HG02759 (cell line): Measurements from ENCODE around the gene ENKD1.

Experiments
- ATAC-seq: cut with Tn5 transposase; IDR thresholded peaks from one replicate; pipeline ENCODE4 v1.9.1; 2021; ENCODE audit warnings: mild to moderate bottlenecking, moderate library complexity; ENCODE audit not compliant: unreplicated experiment

ENKD1 gene

DNA sequence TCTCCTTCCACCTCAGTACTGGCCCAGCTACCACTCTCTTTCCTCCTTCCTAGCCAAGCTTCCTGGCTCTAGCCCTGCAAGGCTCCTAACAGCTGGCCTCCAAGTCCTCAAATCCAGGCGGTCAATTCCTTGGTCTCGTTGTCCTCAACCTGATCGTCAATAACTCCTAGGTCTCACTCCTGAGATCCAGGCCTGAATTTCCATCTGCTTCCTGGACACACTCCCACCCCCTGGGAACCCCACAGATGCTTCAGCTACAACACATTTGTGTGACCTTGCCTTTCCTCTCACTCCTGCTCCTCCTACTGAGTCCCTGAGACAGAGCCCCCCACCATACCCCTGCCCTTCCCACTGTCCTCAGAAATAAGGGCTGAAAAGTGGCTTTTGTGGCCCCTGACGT lies 2.3 kb downstream of the ENKD1 start:
- ATAC-seq: no peak

DNA sequence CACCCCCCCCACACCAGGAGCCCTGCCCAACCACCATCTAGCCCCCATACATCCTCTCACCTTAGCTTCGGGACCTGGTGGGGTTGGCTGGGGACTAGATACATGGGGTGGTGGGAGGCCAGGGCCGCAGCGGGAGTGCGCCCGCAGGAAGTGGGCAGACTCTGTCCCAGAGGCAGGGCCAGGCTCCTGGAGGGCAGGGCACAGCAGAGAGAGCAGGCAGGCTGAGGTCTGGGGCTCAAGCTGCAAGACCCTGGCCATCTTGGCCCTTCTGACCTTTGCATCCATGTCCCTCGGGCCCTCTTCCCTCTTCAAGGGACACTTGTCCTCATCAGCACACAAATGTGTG lies 2.7 kb downstream of the ENKD1 start:
- ATAC-seq: no peak

DNA sequence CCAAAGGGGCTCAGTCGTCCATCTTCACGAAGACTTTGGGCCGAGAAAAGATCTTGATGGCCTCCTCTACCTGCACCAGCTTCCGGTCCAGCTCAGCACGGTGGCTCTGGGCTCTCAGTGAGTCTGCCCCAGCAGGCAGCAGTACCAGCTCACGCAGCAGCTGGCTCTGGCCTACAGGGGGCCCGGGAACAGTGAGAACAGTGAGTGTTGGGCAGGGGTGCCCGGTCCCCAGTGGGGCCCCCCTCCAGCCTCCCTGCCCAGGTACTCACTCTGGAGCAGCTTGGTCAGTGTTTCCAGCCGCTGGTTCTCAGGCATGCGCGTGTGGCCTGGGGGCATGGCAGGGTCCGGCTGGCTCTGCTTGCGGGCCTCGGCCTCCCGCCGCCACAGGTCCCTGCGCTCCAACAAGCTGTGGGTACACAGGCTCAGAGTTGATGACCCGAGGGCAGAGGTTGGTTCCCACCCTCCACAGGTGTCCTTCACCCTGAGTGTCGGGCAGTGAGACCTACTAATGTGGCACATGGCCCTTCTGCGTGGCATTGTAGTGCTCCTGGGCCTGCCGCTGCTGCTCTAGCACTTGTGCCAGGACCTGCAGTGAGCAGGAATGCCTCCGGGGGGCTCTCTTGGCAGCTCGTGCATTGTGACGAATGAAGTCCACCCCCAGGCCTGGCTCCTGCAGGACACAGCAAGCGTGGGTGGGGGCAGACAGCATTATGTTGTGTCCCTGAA lies 3.2 kb downstream of the ENKD1 start:
- no peak for ATAC-seq

DNA sequence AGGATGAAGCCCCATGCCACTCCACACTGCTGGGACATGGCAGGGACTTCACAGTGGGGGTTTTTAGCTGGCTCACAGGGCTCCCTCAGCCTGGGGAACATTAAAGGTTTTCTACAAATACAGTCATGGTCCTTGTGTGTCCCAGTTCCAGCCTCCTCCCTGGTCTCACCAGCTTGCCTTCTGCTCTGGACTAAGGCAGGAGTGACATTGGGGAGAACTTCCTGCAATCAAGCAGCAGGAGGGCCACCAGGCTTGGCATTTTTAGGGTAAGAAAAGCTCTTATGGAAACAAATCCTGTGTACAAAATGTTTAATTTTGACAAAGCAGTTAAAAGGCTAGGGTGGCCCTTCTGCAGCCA lies 3.9 kb downstream of the ENKD1 start:
- ATAC-seq: no peak

DNA sequence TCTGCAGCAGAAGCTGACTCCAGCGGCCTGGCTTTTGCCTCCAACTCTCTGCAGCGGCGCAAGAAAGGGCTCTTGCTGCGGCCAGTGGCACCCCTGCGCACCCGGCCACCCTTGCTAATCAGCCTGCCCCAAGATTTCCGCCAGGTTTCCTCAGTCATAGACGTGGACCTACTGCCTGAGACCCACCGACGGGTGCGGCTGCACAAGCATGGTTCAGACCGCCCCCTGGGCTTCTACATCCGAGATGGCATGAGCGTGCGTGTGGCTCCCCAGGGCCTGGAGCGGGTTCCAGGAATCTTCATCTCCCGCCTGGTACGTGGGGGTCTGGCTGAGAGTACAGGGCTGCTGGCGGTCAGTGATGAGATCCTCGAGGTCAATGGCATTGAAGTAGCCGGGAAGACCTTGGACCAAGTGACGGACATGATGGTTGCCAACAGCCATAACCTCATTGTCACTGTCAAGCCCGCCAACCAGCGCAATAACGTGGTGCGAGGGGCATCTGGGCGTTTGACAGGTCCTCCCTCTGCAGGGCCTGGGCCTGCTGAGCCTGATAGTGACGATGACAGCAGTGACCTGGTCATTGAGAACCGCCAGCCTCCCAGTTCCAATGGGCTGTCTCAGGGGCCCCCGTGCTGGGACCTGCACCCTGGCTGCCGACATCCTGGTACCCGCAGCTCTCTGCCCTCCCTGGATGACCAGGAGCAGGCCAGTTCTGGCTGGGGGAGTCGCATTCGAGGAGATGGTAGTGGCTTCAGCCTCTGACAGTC lies 4.5 kb downstream of the ENKD1 start:
- ATAC-seq: no peak

DNA sequence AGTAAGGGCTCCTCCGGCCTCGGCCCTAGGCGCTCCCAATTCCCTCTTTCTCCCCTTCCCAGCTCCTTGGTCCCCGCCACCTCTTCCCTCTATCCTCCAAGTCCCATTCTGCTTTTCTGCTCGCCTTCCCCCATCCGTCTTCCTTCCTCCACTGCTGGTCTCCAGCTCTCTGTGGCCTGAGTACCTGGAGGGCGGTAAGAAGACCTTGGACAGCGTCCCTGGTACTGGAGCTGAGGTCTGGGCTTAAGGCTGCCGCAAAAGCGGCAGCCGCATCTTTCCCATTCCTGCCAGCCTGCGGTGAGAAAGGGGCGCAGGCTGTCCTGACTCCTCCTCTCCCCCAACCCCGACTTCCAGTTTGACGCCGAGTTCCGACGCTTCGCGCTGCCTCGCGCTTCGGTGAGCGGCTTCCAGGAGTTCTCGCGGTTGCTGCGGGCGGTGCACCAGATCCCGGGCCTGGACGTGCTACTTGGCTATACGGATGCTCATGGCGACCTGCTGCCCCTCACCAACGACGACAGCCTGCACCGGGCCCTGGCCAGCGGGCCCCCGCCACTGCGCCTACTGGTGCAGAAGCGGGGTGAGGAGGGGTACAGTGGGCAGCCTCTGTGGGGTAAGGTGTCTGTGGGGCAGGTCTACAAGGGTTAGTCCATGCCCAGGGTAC lies 5.3 kb downstream of the ENKD1 start:
- no peak for ATAC-seq

DNA sequence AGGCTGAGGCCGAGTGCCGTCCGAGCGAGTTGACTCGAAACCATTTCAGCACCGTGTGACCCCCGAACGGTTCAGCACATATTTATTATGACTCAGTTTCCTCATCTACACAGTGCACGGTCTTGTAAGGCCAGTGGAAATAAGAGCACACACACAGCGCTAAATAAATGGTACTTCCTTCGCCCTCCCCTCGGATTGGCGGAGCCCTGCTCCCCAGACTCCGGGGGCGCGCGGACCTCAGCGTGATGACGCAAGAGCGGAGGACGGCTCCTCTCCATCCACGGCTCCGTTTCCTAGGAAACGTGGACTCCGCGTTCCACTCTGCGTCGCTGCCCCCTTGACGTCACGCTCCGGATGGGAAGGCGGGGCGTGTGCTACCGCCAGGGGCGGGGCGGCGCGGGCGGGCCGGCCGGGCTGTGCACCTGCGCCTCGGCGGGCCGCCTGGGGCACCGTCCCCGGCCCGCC lies 6.0 kb downstream of the ENKD1 start, which contains the start of gene PARD6A:
TSS of gene PARD6A (plus strand) at position 397 of the 465 bp plus-strand sequence. CDS start 79 bp downstream, outside the sequence.
- ATAC-seq: peak; percentile 77

DNA sequence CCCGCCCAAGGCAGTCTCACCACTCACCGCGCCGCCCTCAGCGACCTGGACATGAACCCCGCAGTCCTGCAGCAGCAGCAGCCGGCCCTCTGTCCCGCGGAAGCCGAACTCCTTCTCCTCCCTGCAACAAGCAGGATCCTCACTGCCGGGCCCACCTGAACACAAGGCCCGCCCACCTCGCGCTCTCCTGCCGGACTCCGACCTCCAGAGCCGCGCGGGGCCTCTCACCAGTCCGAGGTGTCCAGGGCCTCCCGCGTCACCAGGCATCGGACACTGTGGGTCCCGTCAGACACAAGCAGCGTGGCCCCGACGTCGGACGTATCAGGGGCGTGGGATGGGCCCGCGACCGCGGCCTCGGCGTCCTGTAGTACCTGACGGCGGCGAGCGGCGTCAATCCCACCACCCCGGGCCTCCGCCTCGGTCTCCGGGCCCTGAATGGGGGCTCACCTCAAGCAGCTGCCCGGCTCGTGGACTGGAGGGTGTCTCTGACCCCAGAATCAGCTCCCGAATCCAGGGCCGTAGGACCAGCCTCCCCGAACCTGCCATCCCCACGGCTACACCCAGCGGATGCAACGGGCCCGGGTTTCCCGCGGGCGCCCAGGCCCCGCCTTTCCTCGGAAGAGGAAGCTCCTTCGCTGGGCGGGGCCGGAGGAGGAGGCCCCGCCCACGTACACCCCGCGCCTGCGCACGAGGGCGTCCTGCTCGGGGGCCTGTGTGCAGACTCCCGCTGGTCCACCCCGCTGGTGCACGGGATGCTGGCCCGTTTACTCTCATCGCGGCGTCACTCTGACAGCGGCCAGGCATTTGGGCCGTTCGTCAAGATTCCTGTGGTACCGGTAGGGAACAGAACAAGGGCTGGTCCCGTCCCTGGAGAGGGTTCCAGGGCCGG lies 6.6 kb downstream of the ENKD1 start, which contains the start of gene ACD:
TSS of gene ACD (minus strand) at position 586 of the 889 bp plus-strand sequence. CDS start at position 546, 40 bp downstream.
- peak; percentile 61 for ATAC-seq

DNA sequence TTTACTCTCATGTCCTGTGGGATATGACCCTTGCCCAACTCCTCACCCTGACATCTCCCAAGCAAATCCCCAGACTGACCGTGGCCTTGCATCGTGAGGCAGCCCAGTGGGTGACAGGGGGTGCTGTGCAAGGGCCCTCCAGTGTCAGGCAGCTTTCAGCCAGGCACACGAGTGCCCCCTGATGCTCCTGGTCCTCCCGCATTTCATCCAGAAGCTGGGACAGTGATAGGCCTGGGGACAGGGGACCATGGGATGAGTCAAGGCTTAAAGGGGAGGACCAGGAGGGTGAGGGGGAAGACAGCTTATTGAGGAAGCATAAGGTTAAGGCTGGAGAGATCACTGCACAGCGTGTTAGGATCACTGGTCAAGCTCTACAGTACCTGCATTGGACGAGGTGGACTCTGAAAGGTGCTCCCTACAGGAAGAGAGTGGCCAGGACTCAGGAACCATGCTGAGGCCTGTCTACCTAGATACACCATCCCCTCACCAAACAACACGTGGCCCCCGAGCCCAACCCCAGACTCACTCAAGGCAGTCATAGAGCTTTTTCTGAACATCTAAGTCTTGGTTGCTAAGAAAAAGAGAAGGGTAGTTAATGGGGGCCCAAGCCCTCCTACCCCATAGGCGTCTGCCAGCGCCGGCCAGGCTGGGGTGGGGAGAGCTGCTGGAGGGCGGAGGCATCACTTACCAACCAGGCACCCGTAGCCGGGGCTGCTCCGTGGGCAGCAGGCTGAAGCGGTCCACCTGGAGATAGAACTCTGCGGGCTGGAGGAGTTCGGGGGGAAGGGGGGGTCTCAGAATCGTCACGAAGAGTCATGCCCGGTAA lies 7.5 kb downstream of the ENKD1 start:
- no peak for ATAC-seq

DNA sequence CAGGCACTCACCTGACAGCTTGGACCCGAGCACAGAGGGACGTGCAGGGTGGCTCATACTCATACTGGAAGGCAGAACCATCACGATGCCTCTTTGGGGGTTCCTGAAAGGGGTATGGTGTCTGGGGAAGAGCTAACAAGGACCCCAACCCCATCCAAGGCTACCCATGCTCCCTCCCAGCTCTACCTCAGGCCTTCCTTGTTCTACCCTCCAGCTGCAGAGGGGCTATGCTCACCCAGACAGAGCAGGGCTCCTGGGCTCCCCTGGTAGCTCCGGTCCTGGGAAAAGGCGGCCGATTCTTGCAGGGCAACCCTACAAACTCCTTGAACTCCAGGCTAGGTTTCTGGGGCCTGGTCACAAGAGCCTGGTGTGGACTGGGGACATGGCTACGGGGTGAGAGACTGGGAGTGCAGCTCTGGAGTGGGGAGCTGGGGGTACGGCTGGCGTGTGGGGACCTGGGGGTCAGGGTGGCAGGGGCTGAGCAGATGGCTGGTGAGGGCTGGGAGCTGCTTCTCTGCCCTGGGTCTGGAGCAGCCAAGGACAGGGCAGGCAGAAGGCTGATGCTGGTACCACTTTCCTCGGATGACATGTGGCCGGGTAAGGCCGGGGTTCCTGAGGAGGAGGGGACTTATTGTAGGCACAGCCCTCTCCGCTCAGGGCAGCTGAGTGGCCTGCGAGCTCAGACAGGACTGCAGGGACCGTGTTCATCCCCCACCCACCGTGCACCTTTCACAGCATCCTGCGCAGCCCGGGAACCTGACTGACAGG lies 8.6 kb downstream of the ENKD1 start:
- ATAC-seq: no peak

DNA sequence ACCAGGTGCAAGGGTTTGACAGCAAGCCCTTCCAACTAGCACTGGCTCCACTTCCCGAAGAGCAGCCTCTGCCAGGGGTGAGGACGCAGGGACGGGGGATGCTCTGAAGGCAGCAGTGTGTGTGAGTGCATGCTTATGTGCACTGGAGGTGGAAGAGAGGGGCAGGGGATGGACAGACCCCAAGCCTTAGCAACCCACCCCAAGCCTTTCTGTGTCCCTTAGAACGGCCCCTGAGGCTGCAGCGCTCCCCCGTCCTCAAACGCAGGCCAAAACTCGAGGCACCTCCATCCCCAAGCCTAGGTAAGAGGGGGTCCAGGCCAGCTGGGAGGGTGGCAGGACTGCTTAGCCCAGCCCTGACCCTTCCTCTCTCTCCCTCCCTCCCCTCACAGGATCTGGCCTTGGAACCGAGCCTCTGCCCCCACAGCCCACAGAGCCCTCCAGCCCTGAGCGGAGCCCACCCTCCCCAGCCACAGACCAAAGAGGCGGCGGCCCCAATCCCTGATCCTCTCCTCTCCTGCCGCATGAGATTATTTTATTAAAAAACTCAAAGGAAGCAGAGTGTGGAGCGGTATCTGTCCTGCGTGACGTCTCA lies 9.4 kb downstream of the ENKD1 start:
- no peak for ATAC-seq

DNA sequence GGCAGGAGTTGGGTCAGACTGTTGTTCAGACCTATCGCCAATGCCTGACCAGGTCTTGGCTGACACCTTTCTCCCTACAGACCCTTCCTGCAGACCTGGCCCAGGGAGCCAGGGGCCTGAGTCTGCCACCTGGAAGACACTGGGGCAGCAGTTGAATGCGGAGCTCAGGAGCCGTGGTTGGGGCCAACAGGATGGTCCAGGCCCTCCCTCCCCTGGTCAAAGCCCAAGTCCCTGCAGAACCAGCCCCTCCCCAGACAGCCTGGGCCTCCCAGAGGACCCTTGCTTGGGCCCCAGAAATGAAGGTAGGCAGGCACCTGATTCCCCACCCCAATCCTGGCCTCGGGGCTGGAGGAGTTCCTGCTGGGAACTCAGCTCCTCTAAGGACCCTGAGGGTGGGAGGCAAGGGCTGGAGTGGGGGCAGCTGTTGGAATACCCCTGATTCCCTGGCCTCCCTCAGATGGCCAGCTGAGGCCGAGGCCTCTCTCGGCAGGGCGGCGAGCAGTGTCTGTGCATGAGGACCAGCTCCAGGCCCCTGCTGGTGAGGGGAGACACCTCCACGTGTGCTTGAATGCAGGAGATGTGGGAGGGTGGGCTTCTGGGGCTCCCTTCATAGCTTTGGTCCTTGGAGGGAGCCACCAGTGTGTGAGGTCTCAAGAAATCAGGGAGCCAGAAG lies 10.1 kb downstream of the ENKD1 start:
- ATAC-seq: no peak

DNA sequence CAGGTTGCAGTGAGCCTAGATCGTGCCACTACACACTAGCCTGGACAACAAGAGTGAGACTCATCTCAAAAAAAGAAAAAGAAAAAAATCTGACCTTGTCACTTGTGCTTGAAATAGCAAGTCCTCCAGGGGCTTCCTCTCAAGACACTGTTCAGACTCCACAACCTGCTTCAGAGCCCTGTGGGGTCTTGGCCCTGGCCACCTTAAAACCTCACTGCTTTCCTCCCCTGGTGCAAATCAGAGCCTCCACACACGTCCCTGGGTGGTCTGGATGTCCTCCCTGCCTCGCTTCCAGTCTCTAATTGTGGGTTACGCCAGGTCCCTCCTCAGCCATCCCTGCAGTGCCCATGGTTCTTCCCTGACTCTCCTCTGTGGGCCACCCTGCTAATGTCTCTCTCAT lies 11.2 kb downstream of the ENKD1 start:
- ATAC-seq: no peak

DNA sequence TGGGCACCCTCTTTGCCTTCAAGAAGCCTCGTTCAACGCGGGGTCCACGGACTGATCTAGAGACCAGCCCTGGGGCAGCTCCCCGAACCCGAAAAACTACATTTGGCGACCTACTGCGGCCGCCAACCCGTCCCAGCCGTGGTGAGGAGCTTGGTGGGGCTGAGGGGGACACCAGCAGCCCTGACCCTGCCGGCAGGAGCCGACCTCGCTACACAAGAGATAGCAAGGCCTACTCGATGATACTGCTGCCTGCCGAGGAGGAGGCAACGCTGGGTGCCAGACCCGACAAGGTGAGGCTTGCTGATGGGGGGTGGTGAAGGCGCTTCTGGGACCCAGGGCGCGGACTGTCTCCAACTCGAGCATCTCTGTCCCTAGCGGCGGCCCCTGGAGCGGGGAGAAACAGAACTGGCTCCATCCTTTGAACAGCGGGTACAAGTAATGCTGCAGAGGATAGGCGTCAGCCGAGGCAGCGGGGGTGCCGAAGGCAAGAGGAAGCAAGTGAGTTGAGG lies 12.1 kb downstream of the ENKD1 start:
- ATAC-seq: no peak

DNA sequence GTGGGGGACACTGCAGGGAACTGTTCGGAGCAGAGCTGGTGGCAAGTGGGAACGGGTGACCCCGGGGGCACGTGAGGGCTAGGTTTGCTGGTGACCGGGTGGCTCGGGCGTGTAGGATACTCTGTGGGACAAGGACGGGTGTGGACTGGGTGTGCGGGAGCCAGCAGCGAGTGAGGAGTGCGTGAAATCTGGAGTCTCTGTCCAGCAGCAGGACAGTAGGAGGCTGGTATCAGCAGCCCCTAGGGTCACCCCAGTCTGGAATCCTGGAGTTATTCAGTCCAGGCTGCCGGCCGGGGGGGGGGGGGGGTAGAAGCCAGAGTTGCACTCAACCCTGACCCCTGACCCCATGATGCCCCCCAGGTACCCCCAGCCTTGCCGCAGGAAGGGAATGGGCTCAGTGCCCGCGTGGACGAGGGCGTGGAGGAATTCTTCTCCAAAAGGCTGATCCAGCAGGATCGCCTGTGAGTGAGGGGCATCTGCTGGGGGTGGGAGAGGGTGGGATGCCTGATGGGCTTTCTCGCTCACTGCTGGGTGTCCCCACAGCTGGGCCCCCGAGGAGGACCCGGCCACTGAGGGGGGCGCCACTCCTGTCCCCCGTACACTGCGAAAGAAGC lies 12.7 kb downstream of the ENKD1 start:
- no peak for ATAC-seq

DNA sequence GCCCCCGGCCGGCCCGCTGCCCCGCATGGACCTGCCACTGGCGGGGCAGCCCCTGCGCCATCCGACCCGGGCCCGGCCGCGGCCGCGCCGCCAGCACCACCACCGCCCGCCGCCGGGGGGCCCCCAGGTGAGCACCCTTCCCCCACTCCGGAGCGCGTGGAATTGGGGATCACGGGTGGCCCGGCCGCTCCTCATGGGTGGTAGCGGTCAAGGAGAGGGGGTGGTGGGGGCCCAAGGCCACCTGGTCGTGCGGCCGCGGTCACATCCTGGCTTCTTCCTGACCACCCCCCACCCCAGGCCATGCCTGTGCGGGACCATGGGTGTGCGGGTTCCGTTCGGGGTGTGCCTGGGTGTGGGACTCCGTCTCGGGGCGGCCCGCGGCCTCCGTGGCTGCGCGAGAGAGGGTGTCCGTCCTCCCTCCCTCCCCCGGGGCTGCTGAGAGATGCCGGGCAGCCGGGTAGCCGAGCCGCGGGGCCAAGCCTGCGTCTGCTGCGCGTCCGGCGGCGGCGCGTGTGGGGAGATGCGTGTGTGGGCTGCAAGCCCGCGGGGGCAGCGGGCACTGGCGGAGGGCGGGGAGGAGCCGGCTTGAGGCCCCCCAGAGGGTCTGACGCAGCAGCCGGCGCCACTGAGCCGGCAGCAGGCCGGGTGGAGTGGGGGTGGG lies 13.3 kb downstream of the ENKD1 start:
- ATAC-seq: no peak

DNA sequence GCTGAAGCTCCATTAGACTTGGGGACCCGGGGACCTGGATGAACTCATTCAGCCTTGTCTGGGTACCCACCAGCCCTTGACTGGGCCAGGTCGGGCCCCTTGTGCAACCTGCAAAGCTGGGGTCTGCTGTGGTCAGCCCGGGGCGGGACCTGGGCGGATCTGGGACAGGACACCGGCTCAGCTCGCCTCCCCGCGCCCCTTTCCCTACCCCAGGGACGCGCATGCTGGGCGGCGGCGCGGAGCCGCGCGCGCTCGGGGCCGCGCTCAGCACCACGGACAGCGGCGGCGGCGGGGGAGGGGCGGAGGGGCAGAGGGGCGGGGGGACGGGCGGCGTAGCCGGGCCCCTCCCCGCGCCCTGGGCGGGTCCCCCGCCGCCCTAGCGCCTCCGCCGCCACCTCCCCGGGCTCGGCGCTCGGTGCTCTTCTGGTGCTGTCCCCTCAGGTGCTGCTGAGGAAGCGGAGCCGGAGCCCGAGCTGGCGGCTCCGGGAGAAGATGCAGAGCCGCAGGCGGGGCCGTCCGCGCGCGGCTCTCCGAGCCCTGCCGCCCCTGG lies 13.9 kb downstream of the ENKD1 start:
- ATAC-seq: no peak
